DOHH2 (cell line): ENCODE measurements around the gene MYCBP2.

Experiments
- H3F3A ChIP-seq: fragments of 200-600 bp; sonication (generic), shearing (Covaris generic); 2 replicates; pipeline ENCODE4 v1.6.0; 2016; ENCODE audit warnings: antibody characterized with exemption, mild to moderate bottlenecking; ENCODE audit not compliant: control insufficient read depth, insufficient read depth
- H3K27ac ChIP-seq: fragments of 200-600 bp; sonication (generic); 2 replicates; pipeline ENCODE4 v1.5.1; 2014; ENCODE audit warnings: low read depth, mild to moderate bottlenecking, low read length, moderate library complexity
- H3K27me3 ChIP-seq: fragments of 200-600 bp; sonication (generic); 2 replicates; pipeline ENCODE4 v1.6.1; 2014; ENCODE audit warnings: mild to moderate bottlenecking, low read length, mixed read lengths; ENCODE audit not compliant: control insufficient read depth
- H3K36me3 ChIP-seq: fragments of 200-600 bp; sonication (generic); 2 replicates; pipeline ENCODE4 v1.6.1; 2014; ENCODE audit warnings: mild to moderate bottlenecking, low read length, moderate library complexity, mixed read lengths; ENCODE audit not compliant: control insufficient read depth
- H3K4me1 ChIP-seq: fragments of 200-600 bp; sonication (generic); 2 replicates; pipeline ENCODE4 v1.6.1; 2014; ENCODE audit warnings: mild to moderate bottlenecking, low read length, mixed read lengths; ENCODE audit not compliant: control insufficient read depth
- H3K4me2 ChIP-seq: fragments of 200-600 bp; sonication (generic); 2 replicates; pipeline ENCODE4 v1.6.0; 2014; ENCODE audit warnings: mild to moderate bottlenecking, low read length, moderate library complexity
- H3K4me3 ChIP-seq: fragments of 200-600 bp; sonication (generic); 2 replicates; pipeline ENCODE4 v1.5.1; 2014; ENCODE audit warnings: mild to moderate bottlenecking, low read length, mixed read lengths
- H3K79me2 ChIP-seq: fragments of 200-600 bp; sonication (generic); 2 replicates; pipeline ENCODE4 v1.6.1; 2014; ENCODE audit warnings: mild to moderate bottlenecking, low read length, mixed read lengths; ENCODE audit not compliant: control insufficient read depth
- H3K9me2 ChIP-seq: fragments of 200-600 bp; sonication (generic); replicated peaks from 2 replicates; pipeline ENCODE4 v1.6.1; 2014; ENCODE audit warnings: mild to moderate bottlenecking, low read length, mixed read lengths; ENCODE audit not compliant: control insufficient read depth
- H3K9me3 ChIP-seq: fragments of 200-600 bp; sonication (generic); 2 replicates; pipeline ENCODE4 v1.6.1; 2014; ENCODE audit warnings: antibody characterized with exemption, low read length, mixed read lengths; ENCODE audit not compliant: control insufficient read depth, insufficient read depth
- H4K20me1 ChIP-seq: fragments of 200-600 bp; sonication (generic); 2 replicates; pipeline ENCODE4 v1.6.0; 2014; ENCODE audit warnings: low read depth, mild to moderate bottlenecking, antibody characterized with exemption, low read length, moderate library complexity; ENCODE audit not compliant: control insufficient read depth, insufficient read depth
- EZH2phosphoT487 ChIP-seq: fragments of 200-600 bp; sonication (generic); IDR thresholded peaks from 2 replicates; pipeline ENCODE4 v1.6.1; 2017; ENCODE audit warnings: borderline replicate concordance, mild to moderate bottlenecking, antibody characterized with exemption, low read length, moderate library complexity, mixed read lengths
- TF ChIP-seq, protein P1 (sequence below): fragments of 200-600 bp; sonication (generic); IDR thresholded peaks from one replicate; pipeline ENCODE4 v1.5.1; 2014; ENCODE audit warnings: antibody characterized with exemption, mild to moderate bottlenecking, low read depth, low read length; ENCODE audit not compliant: poor library complexity, severe bottlenecking

The MYCBP2 gene

DNA sequence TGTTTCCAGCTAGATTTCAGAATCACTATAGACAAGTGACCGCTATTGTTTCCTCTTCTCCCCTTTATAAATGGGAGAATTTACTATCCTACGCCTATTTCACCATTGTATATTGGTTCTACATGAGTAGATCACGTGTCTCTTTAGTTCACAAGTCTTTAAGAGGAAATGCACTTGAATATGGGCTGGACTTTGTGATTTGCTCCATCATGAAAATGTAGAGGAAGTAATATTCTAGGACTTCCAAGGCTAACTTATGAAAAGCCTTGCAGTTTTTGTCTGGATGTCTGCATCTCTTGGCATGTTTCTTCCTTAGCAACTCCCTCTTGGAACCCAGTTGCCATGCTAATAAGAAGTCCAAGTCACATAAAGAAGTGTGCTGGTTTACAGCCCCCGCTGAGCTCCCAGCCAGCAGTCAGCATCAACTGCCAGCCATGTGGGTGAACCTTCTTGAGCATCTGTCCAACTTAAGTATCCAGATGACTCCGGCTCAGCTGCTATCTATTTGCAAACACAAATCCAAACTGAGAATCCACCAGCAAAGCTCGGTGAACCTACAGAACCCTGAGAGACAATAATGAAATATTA, 295.1 kb downstream of the MYCBP2 start:
- TF ChIP-seq, protein P1, sequence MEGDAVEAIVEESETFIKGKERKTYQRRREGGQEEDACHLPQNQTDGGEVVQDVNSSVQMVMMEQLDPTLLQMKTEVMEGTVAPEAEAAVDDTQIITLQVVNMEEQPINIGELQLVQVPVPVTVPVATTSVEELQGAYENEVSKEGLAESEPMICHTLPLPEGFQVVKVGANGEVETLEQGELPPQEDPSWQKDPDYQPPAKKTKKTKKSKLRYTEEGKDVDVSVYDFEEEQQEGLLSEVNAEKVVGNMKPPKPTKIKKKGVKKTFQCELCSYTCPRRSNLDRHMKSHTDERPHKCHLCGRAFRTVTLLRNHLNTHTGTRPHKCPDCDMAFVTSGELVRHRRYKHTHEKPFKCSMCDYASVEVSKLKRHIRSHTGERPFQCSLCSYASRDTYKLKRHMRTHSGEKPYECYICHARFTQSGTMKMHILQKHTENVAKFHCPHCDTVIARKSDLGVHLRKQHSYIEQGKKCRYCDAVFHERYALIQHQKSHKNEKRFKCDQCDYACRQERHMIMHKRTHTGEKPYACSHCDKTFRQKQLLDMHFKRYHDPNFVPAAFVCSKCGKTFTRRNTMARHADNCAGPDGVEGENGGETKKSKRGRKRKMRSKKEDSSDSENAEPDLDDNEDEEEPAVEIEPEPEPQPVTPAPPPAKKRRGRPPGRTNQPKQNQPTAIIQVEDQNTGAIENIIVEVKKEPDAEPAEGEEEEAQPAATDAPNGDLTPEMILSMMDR, result no peak
- no peak for TF ChIP-seq EZH2phosphoT487
- Histone ChIP-seq H3K36me3 (no peaks in the 10 kb centered on the region), H3K9me2 (no peaks in the 10 kb centered on the region), H3K27me3 (no peaks in the 10 kb centered on the region), H3K27ac (no peak overlapping the region), H4K20me1 (no peaks in the 10 kb centered on the region), H3K4me3 (no peak overlapping the region), H3F3A (no peaks in the 10 kb centered on the region), H3K9me3 (no peaks in the 10 kb centered on the region), H3K79me2 (no peaks in the 10 kb centered on the region), H3K4me2 (no peak overlapping the region), H3K4me1 (peaks cover 11% of the 10 kb centered on the region)

DNA sequence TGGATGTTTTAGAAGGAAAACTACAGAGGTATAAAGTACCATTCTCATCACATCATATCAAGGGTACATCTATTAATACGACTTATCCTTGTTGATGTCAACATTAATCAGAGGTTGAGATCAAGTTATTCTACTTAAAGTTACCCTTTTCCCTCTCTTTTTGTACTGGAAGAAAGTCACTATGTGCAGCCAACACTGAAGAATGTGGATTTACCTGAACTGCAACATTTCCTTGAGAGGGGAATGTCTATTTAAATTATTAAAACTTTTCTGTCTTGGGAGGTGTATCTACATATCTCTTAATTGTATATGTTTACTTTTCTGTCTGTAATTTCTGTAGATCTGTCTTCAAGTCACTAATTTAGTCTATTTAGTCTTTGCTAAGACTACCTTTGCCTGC, 297.5 kb downstream of the MYCBP2 start:
- Histone ChIP-seq H3K9me2 (no peaks in the 10 kb centered on the region), H4K20me1 (peaks cover 11% of the 10 kb centered on the region), H3K4me2 (no peak overlapping the region), H3K79me2 (peaks cover 20% of the 10 kb centered on the region), H3K9me3 (no peaks in the 10 kb centered on the region), H3K36me3 (peaks cover 8% of the 10 kb centered on the region), H3K4me1 (peaks cover 22% of the 10 kb centered on the region), H3K4me3 (no peak overlapping the region), H3K27me3 (no peaks in the 10 kb centered on the region), H3K27ac (no peak overlapping the region), H3F3A (peaks cover 3% of the 10 kb centered on the region; the same call in 1 of the 2 replicates)
- no peak for TF ChIP-seq EZH2phosphoT487
- TF ChIP-seq, protein P1, result no peak

DNA sequence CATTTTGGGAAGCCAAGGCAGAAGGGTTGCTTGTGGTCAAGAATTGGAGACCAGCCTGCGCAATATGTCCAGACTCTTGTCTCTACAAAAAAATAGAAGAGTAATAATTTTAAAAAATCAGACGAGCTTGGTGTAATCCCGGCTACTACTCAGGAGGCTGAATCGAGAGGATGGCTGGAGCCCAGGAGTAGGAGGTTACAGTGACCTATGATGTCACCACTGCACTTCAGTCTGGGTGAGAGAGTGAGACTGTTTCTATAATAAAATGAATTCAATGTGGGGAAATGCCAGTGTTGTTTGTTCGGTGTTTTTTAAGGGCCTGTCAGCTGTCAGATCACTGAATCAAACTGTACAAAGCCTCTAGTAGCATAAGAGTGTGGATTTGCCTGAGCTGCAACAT, 298.7 kb downstream of the MYCBP2 start:
- no peaks in the 10 kb centered on the region for H3K9me2 ChIP-seq
- peak overlapping the region; percentile 96 for H3K4me3 ChIP-seq
- no peaks in the 10 kb centered on the region for H3K27me3 ChIP-seq
- H3K4me1 ChIP-seq, result peaks cover 33% of the 10 kb centered on the region
- H3K4me2 ChIP-seq, result peak overlapping the region; percentile 76
- peaks cover 18% of the 10 kb centered on the region for H3K36me3 ChIP-seq
- no peak overlapping the region for H3K27ac ChIP-seq
- H3F3A ChIP-seq, result peaks cover 6% of the 10 kb centered on the region
- H4K20me1 ChIP-seq, result peaks cover 16% of the 10 kb centered on the region
- H3K79me2 ChIP-seq, result peaks cover 33% of the 10 kb centered on the region
- TF ChIP-seq, protein P1, result no peak
- no peak for TF ChIP-seq EZH2phosphoT487
- H3K9me3 ChIP-seq, result no peaks in the 10 kb centered on the region
